Upper lobe of right lung (tissue), 1 donor: ENCODE results near the gene MCTP1. TPM values are rescaled to one million over a fixed set of nuclear protein-coding genes. Genes with fewer than 3 reads are reported as not detected.
A peak's percentile ranks its signal among the peaks of the same experiment; 100 is the strongest.

Experiments used
- ATAC-seq: fragments of 200-7000 bp; cut with Tn5 transposase; one replicate; pipeline ENCODE4 v1.9.1; 2020; ENCODE audit warnings: mild to moderate bottlenecking, moderate library complexity
- DNase-seq: peaks from one replicate; pipeline ENCODE4 v3.0.0-alpha.2; 2020
- H3K27ac ChIP-seq: fragments of 200-600 bp; one replicate; pipeline ENCODE4 v1.8.0; 2022
- H3K27me3 ChIP-seq: fragments of 200-600 bp; one replicate; pipeline ENCODE4 v1.8.0; 2022; ENCODE audit warnings: mild to moderate bottlenecking
- H3K36me3 ChIP-seq: fragments of 200-600 bp; one replicate; pipeline ENCODE4 v1.8.0; 2022
- H3K4me1 ChIP-seq: fragments of 200-600 bp; one replicate; pipeline ENCODE4 v1.8.0; 2022
- H3K4me3 ChIP-seq: fragments of 200-600 bp; one replicate; pipeline ENCODE4 v1.8.0; 2022; ENCODE audit warnings: mild to moderate bottlenecking
- H3K9me3 ChIP-seq: fragments of 200-600 bp; one replicate; pipeline ENCODE4 v1.8.0; 2022
- CTCF ChIP-seq: fragments of 200-600 bp; IDR thresholded peaks from one replicate; pipeline ENCODE4 v1.8.0; 2022; ENCODE audit warnings: antibody characterized with exemption
- intact Hi-C: fragments of 100-400 bp; cut with DNase I; formaldehyde crosslinking; loops from one replicate; pipeline ENCODE4 v1.11.0; 2022
- total RNA-seq: library from RNA; stranded (reverse); fragmentation: NEBNext Ultra II Directional; extraction: Animal tissue kit (Norgen Biotek cat#: 25700); gene quantifications from one replicate; pipeline ENCODE4 v1.2.1, GENCODE V29; 2021
- donor health status: DM: no; HTN: yes; CAD: no; lungs with severe emphysema.

Gene MCTP1
- total RNA-seq, 1 donor from 2014 or later = 40.7 TPM

- Histone ChIP-seq H3K36me3 (no peaks in the 10 kb centered on the region), H3K9me3 (no peaks in the 10 kb centered on the region), H3K4me3 (no peak overlapping the region), H3K27me3 (no peaks in the 10 kb centered on the region), H3K27ac (no peak overlapping the region), H3K4me1 (no peaks in the 10 kb centered on the region)
- TF ChIP-seq CTCF = no peak
- intact Hi-C loops = no loop called here
- DNase-seq = no peak
- ATAC-seq = no peak
Measured at GRCh38 chr5:95026718-95027117, 258.2 kb downstream of the MCTP1 start.

- no peaks in the 10 kb centered on the region for H3K9me3 ChIP-seq
- peak; percentile 62 for ATAC-seq
- intact Hi-C loops = no loop called here
- H3K36me3 ChIP-seq = no peaks in the 10 kb centered on the region
- no peak overlapping the region for H3K4me3 ChIP-seq
- no peak for DNase-seq
- no peak for TF ChIP-seq CTCF
- no peaks in the 10 kb centered on the region for H3K4me1 ChIP-seq
- H3K27ac ChIP-seq = no peak overlapping the region
- no peaks in the 10 kb centered on the region for H3K27me3 ChIP-seq
Measured at GRCh38 chr5:95022967-95023695, 261.8 kb downstream of the MCTP1 start.

GRCh38 chr5:95020345-95020744 is 264.5 kb downstream of the MCTP1 start:
- H3K27ac ChIP-seq = no peak overlapping the region
- no peak for DNase-seq
- intact Hi-C loops = no loop called here
- TF ChIP-seq CTCF = no peak
- H3K27me3 ChIP-seq = no peaks in the 10 kb centered on the region
- no peaks in the 10 kb centered on the region for H3K9me3 ChIP-seq
- H3K4me1 ChIP-seq = no peaks in the 10 kb centered on the region
- no peak for ATAC-seq
- peaks cover 16% of the 10 kb centered on the region for H3K36me3 ChIP-seq
- no peak overlapping the region for H3K4me3 ChIP-seq

GRCh38 chr5:95018946-95019345 is 265.9 kb downstream of the MCTP1 start:
- no peak for DNase-seq
- Histone ChIP-seq H3K4me3 (no peak overlapping the region), H3K36me3 (peaks cover 16% of the 10 kb centered on the region), H3K4me1 (no peaks in the 10 kb centered on the region), H3K9me3 (no peaks in the 10 kb centered on the region), H3K27me3 (no peaks in the 10 kb centered on the region), H3K27ac (no peak overlapping the region)
- no peak for TF ChIP-seq CTCF
- ATAC-seq = no peak
- intact Hi-C loops = no loop called here

GRCh38 chr5:95018511-95018910 is 266.4 kb downstream of the MCTP1 start:
- Histone ChIP-seq H3K27ac (no peak overlapping the region), H3K9me3 (no peaks in the 10 kb centered on the region), H3K27me3 (no peaks in the 10 kb centered on the region), H3K36me3 (peaks cover 16% of the 10 kb centered on the region), H3K4me3 (no peak overlapping the region), H3K4me1 (no peaks in the 10 kb centered on the region)
- DNase-seq (no peak), ATAC-seq (no peak)
- no peak for TF ChIP-seq CTCF
- intact Hi-C loops = no loop called here

- Histone ChIP-seq H3K4me3 (no peak overlapping the region), H3K36me3 (no peaks in the 10 kb centered on the region), H3K9me3 (no peaks in the 10 kb centered on the region), H3K4me1 (no peaks in the 10 kb centered on the region), H3K27ac (no peak overlapping the region), H3K27me3 (no peaks in the 10 kb centered on the region)
- DNase-seq = no peak
- ATAC-seq = no peak
- TF ChIP-seq CTCF = no peak
- intact Hi-C loops = no loop called here
Measured at GRCh38 chr5:95009812-95010211, 275.1 kb downstream of the MCTP1 start.
